Measurements from ENCODE around the gene NANP. TPM values are rescaled to one million over a fixed set of nuclear protein-coding genes. Genes with fewer than 3 reads are reported as not detected.

NANP gene
- total RNA-seq, 2 donors from 2014 or later: 6.5 to 10.4 TPM

GRCh38 chr20:25623225-25623735 is 534 bp downstream of the NANP start:
- peaks cover 6% of the 10 kb centered on the region for H3K4me1 ChIP-seq (ENCODE audit: control insufficient read depth, insufficient read depth, low read length)
- no peak for TF ChIP-seq CTCF (conservative IDR thresholded peaks at IDR 0.05)
- H3K36me3 ChIP-seq (ENCODE audit: control insufficient read depth, insufficient read depth, low read length): no peaks in the 10 kb centered on the region
- no peaks in the 10 kb centered on the region for H3K27me3 ChIP-seq (ENCODE audit: control insufficient read depth, insufficient read depth, low read length, poor library complexity, severe bottlenecking)
- H3K4me1 Mint-ChIP-seq: peaks cover 35% of the 10 kb centered on the region
- H3K4me3 Mint-ChIP-seq: peak overlapping the region; percentile 77
- H3K27me3 Mint-ChIP-seq (ENCODE audit: insufficient read depth): peaks cover 7% of the 10 kb centered on the region
- H3K36me3 Mint-ChIP-seq (ENCODE audit: low read depth): peaks cover 5% of the 10 kb centered on the region
- H3K4me3 ChIP-seq (ENCODE audit: low read length): peak overlapping the region; percentile 92
- H3K9ac ChIP-seq (ENCODE audit: extremely low read depth, low read length, poor library complexity, severe bottlenecking): peak overlapping the region; percentile 89
- peaks cover 7% of the 10 kb centered on the region for H3K9me3 ChIP-seq (ENCODE audit: control insufficient read depth, low read length)
- peaks cover 21% of the 10 kb centered on the region for H3K9me3 Mint-ChIP-seq
- H3K27ac ChIP-seq (ENCODE audit: low read depth, low read length): peak overlapping the region; percentile 92
- peak; percentile 70 for DNase-seq
- H3K27ac Mint-ChIP-seq: peak overlapping the region; percentile 0
- 0 to 2% methylated on average over 16 to 45 of the region's 45 CpGs for WGBS, 2 experiments (ENCODE audit: insufficient coverage in 1 of 2, insufficient read length in 1 of 2)

- H3K4me3 ChIP-seq (ENCODE audit: low read length): peak overlapping the region; percentile 92
- peak overlapping the region; percentile 0 for H3K27ac Mint-ChIP-seq
- no peak overlapping the region for H3K27ac ChIP-seq (ENCODE audit: low read depth, low read length)
These were observed 1.2 kb downstream of the NANP start for GRCh38 chr20:25622450-25623224.

GRCh38 chr20:25622049-25622448 is 1.8 kb downstream of the NANP start:
- no peak overlapping the region for H3K27ac ChIP-seq (ENCODE audit: low read depth, low read length)
- Mint-ChIP-seq H3K9me3 (peaks cover 11% of the 10 kb centered on the region), H3K27ac (no peak overlapping the region), H3K4me3 (peak overlapping the region; percentile 77), H3K27me3 (ENCODE audit: insufficient read depth) (peaks cover 7% of the 10 kb centered on the region), H3K4me1 (peaks cover 35% of the 10 kb centered on the region), H3K36me3 (ENCODE audit: low read depth) (no peaks in the 10 kb centered on the region)
- TF ChIP-seq CTCF (conservative IDR thresholded peaks at IDR 0.05): no peak
- 92 to 93% methylated on average over 5 to 6 of the region's 6 CpGs for WGBS, 2 experiments (ENCODE audit: insufficient coverage in 1 of 2, insufficient read length in 1 of 2)
- no peak overlapping the region for H3K9ac ChIP-seq (ENCODE audit: extremely low read depth, low read length, poor library complexity, severe bottlenecking)
- no peak for DNase-seq
- H3K27me3 ChIP-seq (ENCODE audit: control insufficient read depth, insufficient read depth, low read length, poor library complexity, severe bottlenecking): no peaks in the 10 kb centered on the region
- peaks cover 6% of the 10 kb centered on the region for H3K4me1 ChIP-seq (ENCODE audit: control insufficient read depth, insufficient read depth, low read length)
- H3K36me3 ChIP-seq (ENCODE audit: control insufficient read depth, insufficient read depth, low read length): no peaks in the 10 kb centered on the region
- H3K4me3 ChIP-seq (ENCODE audit: low read length): peak overlapping the region; percentile 92
- no peaks in the 10 kb centered on the region for H3K9me3 ChIP-seq (ENCODE audit: control insufficient read depth, low read length)

More at GRCh38 chr20:25622450-25623224, 1.2 kb downstream of the NANP start:
- no peaks in the 10 kb centered on the region for H3K36me3 Mint-ChIP-seq (ENCODE audit: low read depth)
- DNase-seq: no peak
- H3K4me1 Mint-ChIP-seq: peaks cover 35% of the 10 kb centered on the region
- peaks cover 7% of the 10 kb centered on the region for H3K27me3 Mint-ChIP-seq (ENCODE audit: insufficient read depth)
- peaks cover 15% of the 10 kb centered on the region for H3K9me3 Mint-ChIP-seq
- Histone ChIP-seq H3K9ac (ENCODE audit: extremely low read depth, low read length, poor library complexity, severe bottlenecking) (peak overlapping the region; percentile 89), H3K9me3 (ENCODE audit: control insufficient read depth, low read length) (peaks cover under 1% of the 10 kb centered on the region), H3K27me3 (ENCODE audit: control insufficient read depth, insufficient read depth, low read length, poor library complexity, severe bottlenecking) (no peaks in the 10 kb centered on the region), H3K4me1 (ENCODE audit: control insufficient read depth, insufficient read depth, low read length) (peaks cover 6% of the 10 kb centered on the region), H3K36me3 (ENCODE audit: control insufficient read depth, insufficient read depth, low read length) (no peaks in the 10 kb centered on the region)
- peak overlapping the region; percentile 77 for H3K4me3 Mint-ChIP-seq
- WGBS, 2 experiments (ENCODE audit: insufficient coverage in 1 of 2, insufficient read length in 1 of 2): 46 to 62% methylated on average over 11 to 17 of the region's 17 CpGs
- no peak for TF ChIP-seq CTCF (conservative IDR thresholded peaks at IDR 0.05)
